Measurements from ENCODE around the gene SERPING1.

- TF ChIP-seq CTCF (conservative IDR thresholded peaks at IDR 0.05 in 1 of 2, IDR thresholded peaks at IDR 0.05 in 1 of 2; ENCODE audit: low read depth in 1 of 2, low read length in 2 of 2) = no peak
- TF ChIP-seq EZH2 (IDR thresholded peaks at IDR 0.05; ENCODE audit: low read length, missing control alignments) = no peak
Observed at GRCh38 chr11:57574061-57574460, 23.4 kb upstream of the SERPING1 start.

Measured in fibroblast of lung (primary cell).